Erythroblast (primary cell): ENCODE measurements around the gene RGS1.

Experiments
- GATA1 ChIP-seq: IDR thresholded peaks from 2 replicates; pipeline ENCODE4 v1.6.1; 2011; ENCODE audit warnings: low read depth, mild to moderate bottlenecking, control low read depth, low read length, moderate library complexity
- POLR2A ChIP-seq: IDR thresholded peaks from 2 replicates; pipeline ENCODE4 v1.6.1; 2011; ENCODE audit warnings: mild to moderate bottlenecking, low read length

DNA sequence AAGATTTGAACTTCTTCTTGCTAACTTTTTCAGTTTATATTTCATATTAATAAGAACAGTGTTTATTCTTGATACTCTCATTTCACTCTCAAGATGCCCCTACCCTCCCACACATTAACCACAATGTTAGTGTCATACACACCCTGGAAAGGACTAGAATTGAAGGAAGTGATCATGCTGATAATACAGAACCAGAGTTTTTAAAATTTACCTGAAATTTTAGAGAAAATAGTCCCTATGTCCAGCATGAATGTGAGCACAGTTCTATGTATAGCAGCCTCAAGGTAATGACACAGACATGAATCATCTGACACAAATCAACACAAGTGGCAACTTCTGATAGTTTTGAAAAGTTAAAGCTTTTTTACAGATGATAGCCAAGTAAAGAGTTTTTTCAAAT is 26.0 kb downstream of the RGS1 start:
- TF ChIP-seq POLR2A (no peak), GATA1 (no peak)
